ENCODE data around the gene FNTB.
A peak's percentile ranks its signal among the peaks of the same experiment; 100 is the strongest.
"Not testable (repeated sequence)": the region's sequence is repeated elsewhere in the genome, so short reads cannot be mapped to it uniquely, and the experiment has no call there.

FNTB gene

GRCh38 chr14:65079768-65080167 is 93.1 kb downstream of the FNTB start:
- Histone ChIP-seq H3K27me3 (replicated peaks; ENCODE audit: control insufficient read depth, insufficient read depth, low read length) (no peaks in the 10 kb centered on the region), H3K4me1 (ENCODE audit: control insufficient read depth, insufficient read depth, low read length) (peaks cover 17% of the 10 kb centered on the region), H3K9me3 (ENCODE audit: control insufficient read depth, low read length) (no peaks in the 10 kb centered on the region), H3K4me3 (ENCODE audit: low read length) (no peak overlapping the region), H3K36me3 (ENCODE audit: control insufficient read depth, insufficient read depth, low read length, severe bottlenecking) (peaks cover 93% of the 10 kb centered on the region), H3K9ac (ENCODE audit: low read length) (no peak overlapping the region)
- no peak for DNase-seq (ENCODE audit: low read depth)

- no peaks in the 10 kb centered on the region for H3K9me3 ChIP-seq (ENCODE audit: control insufficient read depth, low read length)
- H3K9ac ChIP-seq (ENCODE audit: low read length): no peak overlapping the region
- H3K4me3 ChIP-seq (ENCODE audit: low read length): peak overlapping the region; percentile 4
- H3K36me3 ChIP-seq (ENCODE audit: control insufficient read depth, insufficient read depth, low read length, severe bottlenecking): peaks cover 95% of the 10 kb centered on the region
- peaks cover 18% of the 10 kb centered on the region for H3K4me1 ChIP-seq (ENCODE audit: control insufficient read depth, insufficient read depth, low read length)
- no peak for DNase-seq (ENCODE audit: low read depth)
- H3K27me3 ChIP-seq (replicated peaks; ENCODE audit: control insufficient read depth, insufficient read depth, low read length): no peaks in the 10 kb centered on the region
Observed at GRCh38 chr14:65080960-65081747, 94.5 kb downstream of the FNTB start.

- no peak for DNase-seq (ENCODE audit: low read depth)
- H3K9ac ChIP-seq (ENCODE audit: low read length): no peak overlapping the region
- peaks cover 18% of the 10 kb centered on the region for H3K4me1 ChIP-seq (ENCODE audit: control insufficient read depth, insufficient read depth, low read length)
- H3K9me3 ChIP-seq (ENCODE audit: control insufficient read depth, low read length): no peaks in the 10 kb centered on the region
- H3K36me3 ChIP-seq (ENCODE audit: control insufficient read depth, insufficient read depth, low read length, severe bottlenecking): peaks cover 95% of the 10 kb centered on the region
- H3K27me3 ChIP-seq (replicated peaks; ENCODE audit: control insufficient read depth, insufficient read depth, low read length): no peaks in the 10 kb centered on the region
- no peak overlapping the region for H3K4me3 ChIP-seq (ENCODE audit: low read length)
Observed at GRCh38 chr14:65082930-65083329, 96.2 kb downstream of the FNTB start.

- H3K4me3 ChIP-seq (ENCODE audit: low read length): no peak overlapping the region
- peaks cover 99% of the 10 kb centered on the region for H3K36me3 ChIP-seq (ENCODE audit: control insufficient read depth, insufficient read depth, low read length, severe bottlenecking)
- no peak for DNase-seq (ENCODE audit: low read depth)
- no peaks in the 10 kb centered on the region for H3K9me3 ChIP-seq (ENCODE audit: control insufficient read depth, low read length)
- peaks cover 18% of the 10 kb centered on the region for H3K4me1 ChIP-seq (ENCODE audit: control insufficient read depth, insufficient read depth, low read length)
- no peak overlapping the region for H3K9ac ChIP-seq (ENCODE audit: low read length)
- no peaks in the 10 kb centered on the region for H3K27me3 ChIP-seq (replicated peaks; ENCODE audit: control insufficient read depth, insufficient read depth, low read length)
Observed at GRCh38 chr14:65084554-65085505, 98.1 kb downstream of the FNTB start.

GRCh38 chr14:65086686-65087085 is 100.0 kb downstream of the FNTB start:
- not testable (repeated sequence) for H3K4me1 ChIP-seq (ENCODE audit: control insufficient read depth, insufficient read depth, low read length); H3K27me3 ChIP-seq (replicated peaks; ENCODE audit: control insufficient read depth, insufficient read depth, low read length); H3K4me3 ChIP-seq (ENCODE audit: low read length); H3K9ac ChIP-seq (ENCODE audit: low read length); H3K9me3 ChIP-seq (ENCODE audit: control insufficient read depth, low read length); DNase-seq (ENCODE audit: low read depth)
- peaks cover 99% of the 10 kb centered on the region for H3K36me3 ChIP-seq (ENCODE audit: control insufficient read depth, insufficient read depth, low read length, severe bottlenecking)

- DNase-seq (ENCODE audit: low read depth); H3K4me3 ChIP-seq (ENCODE audit: low read length); H3K9me3 ChIP-seq (ENCODE audit: control insufficient read depth, low read length); H3K4me1 ChIP-seq (ENCODE audit: control insufficient read depth, insufficient read depth, low read length); H3K9ac ChIP-seq (ENCODE audit: low read length); H3K27me3 ChIP-seq (replicated peaks; ENCODE audit: control insufficient read depth, insufficient read depth, low read length): not testable (repeated sequence)
- peaks cover 100% of the 10 kb centered on the region for H3K36me3 ChIP-seq (ENCODE audit: control insufficient read depth, insufficient read depth, low read length, severe bottlenecking)
Observed at GRCh38 chr14:65087835-65088234, 101.1 kb downstream of the FNTB start.

- no peak for DNase-seq (ENCODE audit: low read depth)
- H3K9me3 ChIP-seq (ENCODE audit: control insufficient read depth, low read length): no peaks in the 10 kb centered on the region
- no peak overlapping the region for H3K4me3 ChIP-seq (ENCODE audit: low read length)
- H3K36me3 ChIP-seq (ENCODE audit: control insufficient read depth, insufficient read depth, low read length, severe bottlenecking): peaks cover 83% of the 10 kb centered on the region
- no peaks in the 10 kb centered on the region for H3K27me3 ChIP-seq (replicated peaks; ENCODE audit: control insufficient read depth, insufficient read depth, low read length)
- no peak overlapping the region for H3K9ac ChIP-seq (ENCODE audit: low read length)
- peaks cover 27% of the 10 kb centered on the region for H3K4me1 ChIP-seq (ENCODE audit: control insufficient read depth, insufficient read depth, low read length)
Observed at GRCh38 chr14:65092349-65092748, 105.7 kb downstream of the FNTB start.

GRCh38 chr14:65095633-65096205 is 109.0 kb downstream of the FNTB start:
- H3K4me3 ChIP-seq (ENCODE audit: low read length): peak overlapping the region; percentile 71
- peaks cover 56% of the 10 kb centered on the region for H3K4me1 ChIP-seq (ENCODE audit: control insufficient read depth, insufficient read depth, low read length)
- H3K9ac ChIP-seq (ENCODE audit: low read length): peak overlapping the region; percentile 77
- H3K36me3 ChIP-seq (ENCODE audit: control insufficient read depth, insufficient read depth, low read length, severe bottlenecking): peaks cover 60% of the 10 kb centered on the region
- DNase-seq (ENCODE audit: low read depth): peak; percentile 87
- H3K9me3 ChIP-seq (ENCODE audit: control insufficient read depth, low read length): no peaks in the 10 kb centered on the region
- no peaks in the 10 kb centered on the region for H3K27me3 ChIP-seq (replicated peaks; ENCODE audit: control insufficient read depth, insufficient read depth, low read length)

- Histone ChIP-seq H3K9ac (ENCODE audit: low read length) (peak overlapping the region; percentile 77), H3K4me1 (ENCODE audit: control insufficient read depth, insufficient read depth, low read length) (peaks cover 61% of the 10 kb centered on the region), H3K36me3 (ENCODE audit: control insufficient read depth, insufficient read depth, low read length, severe bottlenecking) (peaks cover 52% of the 10 kb centered on the region), H3K4me3 (ENCODE audit: low read length) (peak overlapping the region; percentile 71), H3K27me3 (replicated peaks; ENCODE audit: control insufficient read depth, insufficient read depth, low read length) (no peaks in the 10 kb centered on the region), H3K9me3 (ENCODE audit: control insufficient read depth, low read length) (no peaks in the 10 kb centered on the region)
- DNase-seq (ENCODE audit: low read depth): peak; percentile 17
Observed at GRCh38 chr14:65096323-65097089, 109.8 kb downstream of the FNTB start.

GRCh38 chr14:65098586-65098985 is 111.9 kb downstream of the FNTB start:
- peaks cover 31% of the 10 kb centered on the region for H3K36me3 ChIP-seq (ENCODE audit: control insufficient read depth, insufficient read depth, low read length, severe bottlenecking)
- peak overlapping the region; percentile 66 for H3K9ac ChIP-seq (ENCODE audit: low read length)
- H3K27me3 ChIP-seq (replicated peaks; ENCODE audit: control insufficient read depth, insufficient read depth, low read length): no peaks in the 10 kb centered on the region
- H3K4me1 ChIP-seq (ENCODE audit: control insufficient read depth, insufficient read depth, low read length): peaks cover 67% of the 10 kb centered on the region
- peak overlapping the region; percentile 72 for H3K4me3 ChIP-seq (ENCODE audit: low read length)
- peak; percentile 79 for DNase-seq (ENCODE audit: low read depth)
- H3K9me3 ChIP-seq (ENCODE audit: control insufficient read depth, low read length): no peaks in the 10 kb centered on the region

Data from adipocyte (in vitro differentiated cells).